Measurements from ENCODE around the gene SLCO2A1.

DNA sequence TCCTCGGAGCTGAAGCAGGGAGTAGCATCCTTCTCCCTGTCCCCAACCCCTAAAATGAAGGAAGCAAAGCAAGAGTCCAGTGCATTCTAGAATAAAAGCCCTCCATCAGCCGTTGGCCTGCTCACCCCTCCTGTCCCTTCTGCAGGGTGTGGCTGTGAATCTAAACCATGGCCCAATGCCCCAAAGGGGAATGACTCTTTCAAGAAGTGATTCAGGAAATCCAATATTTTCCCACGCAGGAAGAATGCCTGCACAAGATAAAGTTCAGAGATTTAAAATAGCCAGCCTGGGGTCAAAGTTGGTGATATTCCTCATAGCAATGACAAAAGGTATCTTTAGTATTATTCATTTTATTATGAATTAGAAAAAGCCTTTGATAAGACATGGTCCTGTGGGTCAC lies 38.5 kb downstream of the SLCO2A1 start:
- TF ChIP-seq POLR2AphosphoS5 (IDR thresholded peaks at IDR 0.05; ENCODE audit: borderline replicate concordance, low read depth, low read length) (no peak), EZH2 (IDR thresholded peaks at IDR 0.05) (no peak), FOXP2 (optimal IDR thresholded peaks at IDR 0.05; ENCODE audit: control extremely low read depth, extremely low read length, insufficient read depth) (no peak)

Data from SK-N-MC (cell line).